NB4 (cell line): Measurements from ENCODE around the gene ZCCHC2.

Source experiments
- DNase-seq: peaks from one replicate; pipeline ENCODE4 v3.0.0; 2010; ENCODE audit warnings: low read depth
- H3K4me3 ChIP-seq: one replicate; pipeline ENCODE4 v1.5.1; 2011; ENCODE audit warnings: mild to moderate bottlenecking, low read depth, low read length, moderate library complexity
- CTCF ChIP-seq: IDR thresholded peaks from one replicate; pipeline ENCODE4 v1.5.1; 2012; ENCODE audit warnings: low read depth, low read length
- MYC ChIP-seq: IDR thresholded peaks from 2 replicates; pipeline ENCODE4 v1.6.1; 2011; ENCODE audit warnings: low read depth, low read length
- POLR2A ChIP-seq: IDR thresholded peaks from 2 replicates; pipeline ENCODE4 v1.6.1; 2011; ENCODE audit warnings: mild to moderate bottlenecking; ENCODE audit not compliant: insufficient read length; ENCODE audit errors: extremely low read depth
- TF ChIP-seq, protein P1 (sequence below): IDR thresholded peaks from 2 replicates; pipeline ENCODE4 v1.6.1; 2011; ENCODE audit warnings: low read depth, low read length

ZCCHC2 gene

DNA sequence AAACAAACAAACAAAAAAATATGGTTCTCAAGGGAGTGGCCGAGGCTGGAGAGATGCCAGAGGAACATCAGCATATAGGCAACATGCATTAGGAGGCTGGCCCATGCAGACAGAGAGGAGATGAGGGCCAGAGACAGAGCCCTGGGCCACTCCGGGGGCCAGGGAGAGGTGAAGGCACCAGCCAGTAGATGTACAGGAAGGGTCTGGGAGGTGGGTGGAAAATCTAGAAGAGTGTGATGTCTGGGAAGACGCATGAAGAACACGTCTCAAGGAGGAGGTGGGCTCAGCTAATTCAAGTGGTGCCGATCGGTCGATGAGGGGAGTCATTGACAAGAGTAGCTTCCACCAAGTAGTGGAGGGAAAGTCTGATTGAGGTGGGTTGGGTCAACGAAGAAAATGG lies 79.9 kb downstream of the ZCCHC2 start:
- TF ChIP-seq POLR2A (no peak), MYC (no peak), CTCF (no peak)
- TF ChIP-seq, protein P1, sequence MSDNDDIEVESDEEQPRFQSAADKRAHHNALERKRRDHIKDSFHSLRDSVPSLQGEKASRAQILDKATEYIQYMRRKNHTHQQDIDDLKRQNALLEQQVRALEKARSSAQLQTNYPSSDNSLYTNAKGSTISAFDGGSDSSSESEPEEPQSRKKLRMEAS = no peak

GRCh38 chr18:62603211-62603610 lies 80.4 kb downstream of the ZCCHC2 start:
- TF ChIP-seq POLR2A (no peak), CTCF (no peak), MYC (no peak)
- TF ChIP-seq, protein P1 = no peak
- no peak for DNase-seq
- H3K4me3 ChIP-seq = no peak overlapping the region

More for the DNA sequence above, 79.9 kb downstream of the ZCCHC2 start:
- no peak overlapping the region for H3K4me3 ChIP-seq
- DNase-seq = no peak

- H3K4me3 ChIP-seq = no peak overlapping the region
- TF ChIP-seq MYC (no peak), POLR2A (no peak), CTCF (no peak)
- TF ChIP-seq, protein P1 = no peak
- no peak for DNase-seq
These were observed 81.2 kb downstream of the ZCCHC2 start for GRCh38 chr18:62603979-62604378.

GRCh38 chr18:62605685-62606084 lies 82.9 kb downstream of the ZCCHC2 start:
- TF ChIP-seq CTCF = no peak
- no peak for TF ChIP-seq POLR2A
- TF ChIP-seq, protein P1 = no peak
- no peak for TF ChIP-seq MYC
- no peak overlapping the region for H3K4me3 ChIP-seq
- DNase-seq = no peak

GRCh38 chr18:62606106-62606505 lies 83.3 kb downstream of the ZCCHC2 start:
- H3K4me3 ChIP-seq = no peak overlapping the region
- no peak for TF ChIP-seq MYC
- TF ChIP-seq POLR2A = no peak
- no peak for TF ChIP-seq CTCF
- TF ChIP-seq, protein P1 = no peak
- no peak for DNase-seq

DNA sequence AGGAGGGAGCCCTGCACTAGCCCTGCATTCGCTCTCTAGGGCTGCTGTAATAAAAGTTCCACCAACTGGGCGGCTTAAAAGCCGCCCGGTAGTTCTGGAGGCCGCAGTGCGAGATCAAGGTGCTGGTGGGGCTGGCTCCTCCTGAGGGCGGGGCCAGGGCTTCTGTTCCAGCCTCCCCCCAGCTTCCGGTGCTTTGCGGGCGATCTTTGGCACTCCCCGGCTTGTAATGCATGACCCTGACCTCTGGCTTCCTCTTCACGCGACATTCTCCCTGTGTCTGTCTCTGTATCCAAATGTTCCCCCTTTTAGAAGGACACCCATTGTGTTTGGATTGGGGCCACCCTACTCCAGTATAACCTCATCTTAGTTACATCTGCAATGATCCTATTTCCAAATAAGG lies 84.5 kb downstream of the ZCCHC2 start:
- no peak overlapping the region for H3K4me3 ChIP-seq
- no peak for DNase-seq
- TF ChIP-seq, protein P1 = no peak
- TF ChIP-seq CTCF (no peak), POLR2A (no peak), MYC (no peak)
